ENCODE data around the gene GMDS. TPM values are rescaled to one million over a fixed set of nuclear protein-coding genes. Genes with fewer than 3 reads are reported as not detected.

Gene GMDS
- total and polyA plus RNA-seq, 2 experiments from 2014 or later: 30.1 to 36.5 TPM

DNA sequence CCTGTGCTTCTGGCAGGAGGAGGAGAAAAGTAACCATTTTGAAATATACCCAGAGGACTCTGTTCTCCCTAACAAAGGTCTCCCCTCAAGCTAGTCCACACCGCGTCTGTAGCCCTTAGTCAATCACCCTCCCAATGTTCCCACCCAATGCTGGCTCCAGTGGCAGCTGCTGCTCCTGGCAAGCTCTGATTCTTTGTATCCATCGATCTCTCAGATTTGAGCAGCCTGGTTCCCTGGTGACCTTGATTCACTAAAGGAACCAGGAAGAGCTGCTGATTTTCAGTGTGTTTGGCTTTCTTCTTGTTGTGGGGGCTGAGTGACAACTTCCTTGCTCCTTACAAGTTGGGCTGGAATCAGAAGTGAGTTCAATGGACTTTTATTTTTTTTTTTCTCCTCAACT, 567.2 kb downstream of the GMDS start (continued):
- TF ChIP-seq, protein P1, sequence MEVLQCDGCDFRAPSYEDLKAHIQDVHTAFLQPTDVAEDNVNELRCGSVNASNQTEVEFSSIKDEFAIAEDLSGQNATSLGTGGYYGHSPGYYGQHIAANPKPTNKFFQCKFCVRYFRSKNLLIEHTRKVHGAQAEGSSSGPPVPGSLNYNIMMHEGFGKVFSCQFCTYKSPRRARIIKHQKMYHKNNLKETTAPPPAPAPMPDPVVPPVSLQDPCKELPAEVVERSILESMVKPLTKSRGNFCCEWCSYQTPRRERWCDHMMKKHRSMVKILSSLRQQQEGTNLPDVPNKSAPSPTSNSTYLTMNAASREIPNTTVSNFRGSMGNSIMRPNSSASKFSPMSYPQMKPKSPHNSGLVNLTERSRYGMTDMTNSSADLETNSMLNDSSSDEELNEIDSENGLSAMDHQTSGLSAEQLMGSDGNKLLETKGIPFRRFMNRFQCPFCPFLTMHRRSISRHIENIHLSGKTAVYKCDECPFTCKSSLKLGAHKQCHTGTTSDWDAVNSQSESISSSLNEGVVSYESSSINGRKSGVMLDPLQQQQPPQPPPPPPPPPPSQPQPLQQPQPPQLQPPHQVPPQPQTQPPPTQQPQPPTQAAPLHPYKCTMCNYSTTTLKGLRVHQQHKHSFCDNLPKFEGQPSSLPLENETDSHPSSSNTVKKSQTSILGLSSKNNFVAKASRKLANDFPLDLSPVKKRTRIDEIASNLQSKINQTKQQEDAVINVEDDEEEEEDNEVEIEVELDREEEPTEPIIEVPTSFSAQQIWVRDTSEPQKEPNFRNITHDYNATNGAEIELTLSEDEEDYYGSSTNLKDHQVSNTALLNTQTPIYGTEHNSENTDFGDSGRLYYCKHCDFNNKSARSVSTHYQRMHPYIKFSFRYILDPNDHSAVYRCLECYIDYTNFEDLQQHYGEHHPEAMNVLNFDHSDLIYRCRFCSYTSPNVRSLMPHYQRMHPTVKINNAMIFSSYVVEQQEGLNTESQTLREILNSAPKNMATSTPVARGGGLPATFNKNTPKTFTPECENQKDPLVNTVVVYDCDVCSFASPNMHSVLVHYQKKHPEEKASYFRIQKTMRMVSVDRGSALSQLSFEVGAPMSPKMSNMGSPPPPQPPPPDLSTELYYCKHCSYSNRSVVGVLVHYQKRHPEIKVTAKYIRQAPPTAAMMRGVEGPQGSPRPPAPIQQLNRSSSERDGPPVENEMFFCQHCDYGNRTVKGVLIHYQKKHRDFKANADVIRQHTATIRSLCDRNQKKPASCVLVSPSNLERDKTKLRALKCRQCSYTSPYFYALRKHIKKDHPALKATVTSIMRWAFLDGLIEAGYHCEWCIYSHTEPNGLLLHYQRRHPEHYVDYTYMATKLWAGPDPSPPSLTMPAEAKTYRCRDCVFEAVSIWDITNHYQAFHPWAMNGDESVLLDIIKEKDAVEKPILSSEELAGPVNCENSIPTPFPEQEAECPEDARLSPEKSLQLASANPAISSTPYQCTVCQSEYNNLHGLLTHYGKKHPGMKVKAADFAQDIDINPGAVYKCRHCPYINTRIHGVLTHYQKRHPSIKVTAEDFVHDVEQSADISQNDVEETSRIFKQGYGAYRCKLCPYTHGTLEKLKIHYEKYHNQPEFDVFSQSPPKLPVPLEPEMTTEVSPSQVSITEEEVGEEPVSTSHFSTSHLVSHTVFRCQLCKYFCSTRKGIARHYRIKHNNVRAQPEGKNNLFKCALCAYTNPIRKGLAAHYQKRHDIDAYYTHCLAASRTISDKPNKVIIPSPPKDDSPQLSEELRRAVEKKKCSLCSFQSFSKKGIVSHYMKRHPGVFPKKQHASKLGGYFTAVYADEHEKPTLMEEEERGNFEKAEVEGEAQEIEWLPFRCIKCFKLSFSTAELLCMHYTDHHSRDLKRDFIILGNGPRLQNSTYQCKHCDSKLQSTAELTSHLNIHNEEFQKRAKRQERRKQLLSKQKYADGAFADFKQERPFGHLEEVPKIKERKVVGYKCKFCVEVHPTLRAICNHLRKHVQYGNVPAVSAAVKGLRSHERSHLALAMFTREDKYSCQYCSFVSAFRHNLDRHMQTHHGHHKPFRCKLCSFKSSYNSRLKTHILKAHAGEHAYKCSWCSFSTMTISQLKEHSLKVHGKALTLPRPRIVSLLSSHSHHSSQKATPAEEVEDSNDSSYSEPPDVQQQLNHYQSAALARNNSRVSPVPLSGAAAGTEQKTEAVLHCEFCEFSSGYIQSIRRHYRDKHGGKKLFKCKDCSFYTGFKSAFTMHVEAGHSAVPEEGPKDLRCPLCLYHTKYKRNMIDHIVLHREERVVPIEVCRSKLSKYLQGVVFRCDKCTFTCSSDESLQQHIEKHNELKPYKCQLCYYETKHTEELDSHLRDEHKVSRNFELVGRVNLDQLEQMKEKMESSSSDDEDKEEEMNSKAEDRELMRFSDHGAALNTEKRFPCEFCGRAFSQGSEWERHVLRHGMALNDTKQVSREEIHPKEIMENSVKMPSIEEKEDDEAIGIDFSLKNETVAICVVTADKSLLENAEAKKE (CRISPR knock-in tag; IDR thresholded peaks at IDR 0.05): no peak

DNA sequence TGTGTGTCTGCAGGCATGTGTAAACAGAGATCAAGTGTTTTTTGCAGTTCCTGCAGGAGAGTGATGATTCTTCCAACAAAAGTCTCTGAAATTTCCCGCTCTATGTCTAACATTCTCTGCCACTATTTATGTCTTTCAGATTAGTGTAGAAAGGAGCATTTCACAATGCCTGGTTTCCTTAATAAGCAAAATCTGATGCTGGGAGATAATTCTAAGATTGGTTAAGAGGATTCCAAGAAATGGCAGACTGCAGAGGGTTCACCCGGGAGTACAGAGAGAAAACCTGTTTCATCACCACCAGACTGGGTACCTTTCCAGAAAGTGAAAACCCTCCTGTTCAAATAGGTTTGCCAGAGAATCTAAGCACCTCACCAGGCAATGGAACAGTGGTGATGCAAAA, 573.0 kb downstream of the GMDS start:
- Histone ChIP-seq H3K4me2 (no peak overlapping the region), H3K79me2 (replicated peaks; ENCODE audit: insufficient read depth) (no peaks in the 10 kb centered on the region), H2AFZ (no peak overlapping the region), H3K36me3 (ENCODE audit: insufficient read depth) (no peaks in the 10 kb centered on the region), H4K20me1 (replicated peaks; ENCODE audit: insufficient read depth) (no peaks in the 10 kb centered on the region), H3K27ac (ENCODE audit: low read depth) (no peak overlapping the region), H3K4me3 (no peak overlapping the region), H3K9me2 (ENCODE audit: insufficient read depth) (no peaks in the 10 kb centered on the region), H3K27me3 (ENCODE audit: insufficient read depth) (no peaks in the 10 kb centered on the region), H3F3A (replicated peaks; ENCODE audit: low read depth) (no peaks in the 10 kb centered on the region), H3K4me1 (ENCODE audit: insufficient read depth) (no peaks in the 10 kb centered on the region; the same call in 1 of the 2 replicates)
- ATAC-seq: no peak
- no peaks in the 10 kb centered on the region for H3K36me3 Mint-ChIP-seq (ENCODE audit: low read depth)
- peaks cover 8% of the 10 kb centered on the region for H3K27me3 Mint-ChIP-seq (ENCODE audit: insufficient read depth, low read depth, poor library complexity)
- peaks cover 8% of the 10 kb centered on the region; the same call in 2 of the 3 replicates for H3K4me1 Mint-ChIP-seq
- H3K9me3 Mint-ChIP-seq: no peaks in the 10 kb centered on the region
- no peak for DNase-seq (ENCODE audit: low spot score)
- no peak overlapping the region for H3K4me3 Mint-ChIP-seq
- H3K27ac Mint-ChIP-seq: no peak overlapping the region
- TF ChIP-seq EZH2phosphoT487 (IDR thresholded peaks at IDR 0.05; ENCODE audit: unreplicated experiment): no peak
- no peak for TF ChIP-seq ZNF114 (CRISPR knock-in tag; IDR thresholded peaks at IDR 0.05)
- TF ChIP-seq, protein P1 (CRISPR knock-in tag; IDR thresholded peaks at IDR 0.05): no peak
- TF ChIP-seq, protein P2, sequence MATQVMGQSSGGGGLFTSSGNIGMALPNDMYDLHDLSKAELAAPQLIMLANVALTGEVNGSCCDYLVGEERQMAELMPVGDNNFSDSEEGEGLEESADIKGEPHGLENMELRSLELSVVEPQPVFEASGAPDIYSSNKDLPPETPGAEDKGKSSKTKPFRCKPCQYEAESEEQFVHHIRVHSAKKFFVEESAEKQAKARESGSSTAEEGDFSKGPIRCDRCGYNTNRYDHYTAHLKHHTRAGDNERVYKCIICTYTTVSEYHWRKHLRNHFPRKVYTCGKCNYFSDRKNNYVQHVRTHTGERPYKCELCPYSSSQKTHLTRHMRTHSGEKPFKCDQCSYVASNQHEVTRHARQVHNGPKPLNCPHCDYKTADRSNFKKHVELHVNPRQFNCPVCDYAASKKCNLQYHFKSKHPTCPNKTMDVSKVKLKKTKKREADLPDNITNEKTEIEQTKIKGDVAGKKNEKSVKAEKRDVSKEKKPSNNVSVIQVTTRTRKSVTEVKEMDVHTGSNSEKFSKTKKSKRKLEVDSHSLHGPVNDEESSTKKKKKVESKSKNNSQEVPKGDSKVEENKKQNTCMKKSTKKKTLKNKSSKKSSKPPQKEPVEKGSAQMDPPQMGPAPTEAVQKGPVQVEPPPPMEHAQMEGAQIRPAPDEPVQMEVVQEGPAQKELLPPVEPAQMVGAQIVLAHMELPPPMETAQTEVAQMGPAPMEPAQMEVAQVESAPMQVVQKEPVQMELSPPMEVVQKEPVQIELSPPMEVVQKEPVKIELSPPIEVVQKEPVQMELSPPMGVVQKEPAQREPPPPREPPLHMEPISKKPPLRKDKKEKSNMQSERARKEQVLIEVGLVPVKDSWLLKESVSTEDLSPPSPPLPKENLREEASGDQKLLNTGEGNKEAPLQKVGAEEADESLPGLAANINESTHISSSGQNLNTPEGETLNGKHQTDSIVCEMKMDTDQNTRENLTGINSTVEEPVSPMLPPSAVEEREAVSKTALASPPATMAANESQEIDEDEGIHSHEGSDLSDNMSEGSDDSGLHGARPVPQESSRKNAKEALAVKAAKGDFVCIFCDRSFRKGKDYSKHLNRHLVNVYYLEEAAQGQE (IDR thresholded peaks at IDR 0.05; ENCODE audit: unreplicated experiment): no peak
- no peak for TF ChIP-seq EZH2 (IDR thresholded peaks at IDR 0.05; ENCODE audit: low read depth, unreplicated experiment)
- TF ChIP-seq CREB1 (CRISPR knock-in tag; IDR thresholded peaks at IDR 0.05; ENCODE audit: low read depth): no peak
